ENCODE measurements around the gene C21orf91. TPM values are rescaled to one million over a fixed set of nuclear protein-coding genes. Genes with fewer than 3 reads are reported as not detected.

The C21orf91 gene
- 10 to 100 TPM in 2 of 5 donors, 1 to 10 TPM in 2, under 1 TPM in 1; under 0.01 to 50.9 (median 5.8) TPM for total RNA-seq
- 1 to 10 TPM; 2.6 to 8.1 (median 3.0) TPM for polyA plus RNA-seq
- long read RNA-seq, donor 1, full-length matches to known transcripts = 1 of 1 reads
- long read RNA-seq, donor 1, partial matches to known transcripts = 0 of 1 reads
- long read RNA-seq, donor 1, other reads (novel, unspliced or antisense) = 0 of 1 reads
- long read RNA-seq, donor 2, full-length matches to known transcripts = 3 of 3 reads
- long read RNA-seq, donor 2, partial matches to known transcripts = 0 of 3 reads
- long read RNA-seq, donor 2, other reads (novel, unspliced or antisense) = 0 of 3 reads
- long read RNA-seq, donor 3 = 0 reads
- long read RNA-seq, donor 4 = 0 reads
- long read RNA-seq, donor 5, full-length matches to known transcripts = 3 of 8 reads
- long read RNA-seq, donor 5, partial matches to known transcripts = 5 of 8 reads
- long read RNA-seq, donor 5, other reads (novel, unspliced or antisense) = 0 of 8 reads
- long read RNA-seq, donor 6, full-length matches to known transcripts = 3 of 3 reads
- long read RNA-seq, donor 6, partial matches to known transcripts = 0 of 3 reads
- long read RNA-seq, donor 6, other reads (novel, unspliced or antisense) = 0 of 3 reads
- long read RNA-seq, donor 7, full-length matches to known transcripts = 3 of 3 reads
- long read RNA-seq, donor 7, partial matches to known transcripts = 0 of 3 reads
- long read RNA-seq, donor 7, other reads (novel, unspliced or antisense) = 0 of 3 reads
- long read RNA-seq, donor 8, full-length matches to known transcripts = 1 of 1 reads
- long read RNA-seq, donor 8, partial matches to known transcripts = 0 of 1 reads
- long read RNA-seq, donor 8, other reads (novel, unspliced or antisense) = 0 of 1 reads
- long read RNA-seq, donor 9 = 0 reads
- long read RNA-seq, donor 10 = 0 reads

DNA sequence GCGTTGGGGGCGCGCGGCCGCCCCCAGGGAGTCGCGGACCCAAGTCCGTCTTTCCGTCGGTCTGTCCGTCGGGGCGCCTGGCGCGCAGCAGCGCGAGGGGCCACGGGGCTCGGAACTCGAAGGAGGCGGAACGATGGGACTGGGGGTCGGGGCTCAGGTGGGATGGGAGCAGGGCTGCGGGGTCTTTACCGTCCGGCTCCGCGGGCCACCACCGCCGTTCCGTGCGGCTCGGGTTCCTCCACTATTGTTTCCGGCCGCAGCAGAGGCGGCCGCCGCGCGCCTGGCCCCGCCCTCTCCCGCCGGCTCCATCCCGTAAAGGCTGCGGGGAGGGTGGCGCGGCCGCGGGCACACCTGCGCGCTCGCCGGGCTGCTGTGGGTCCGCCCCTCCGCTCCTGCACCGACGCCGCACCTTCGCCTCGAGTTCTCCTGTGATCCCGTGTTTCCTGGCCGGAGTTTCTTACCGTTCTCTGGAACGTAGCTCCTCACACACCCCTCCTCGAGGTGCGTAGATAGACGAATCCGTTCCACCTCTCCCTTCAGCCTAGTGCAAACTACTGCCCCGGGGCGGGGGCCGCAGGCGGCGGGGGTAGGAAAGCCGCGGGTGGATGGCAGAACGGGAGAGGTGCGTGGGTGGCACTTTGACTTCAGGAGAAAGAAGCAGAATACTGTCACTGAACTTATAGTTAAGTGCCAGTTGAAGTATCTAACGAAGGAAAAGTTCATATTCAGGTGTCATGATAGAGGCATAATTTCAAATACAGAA, at the start of gene C21orf91:
Gene C21orf91, minus strand, starts transcription at position 243 of the 763 bp plus-strand sequence. CDS start 1,038 bp downstream, outside the sequence.
- peaks cover 0 to 15% (median 12%) of the 10 kb centered on the region in 4 donors for H3K36me3 ChIP-seq
- WGBS, 5 donors = 0 to 1% (median 0%) methylated on average over 30 to 78 of the region's 78 CpGs
- H3K9me3 ChIP-seq = no peaks in the 10 kb centered on the region
- TF ChIP-seq POLR2A (IDR thresholded peaks at IDR 0.05) = peak in 1 of 4 donors; percentile 58
- peak; percentile 64 to 83 (median 68) for TF ChIP-seq POLR2AphosphoS5 (IDR thresholded peaks at IDR 0.05)
- no peak for TF ChIP-seq EP300 (IDR thresholded peaks at IDR 0.05)
- TF ChIP-seq, protein P1, sequence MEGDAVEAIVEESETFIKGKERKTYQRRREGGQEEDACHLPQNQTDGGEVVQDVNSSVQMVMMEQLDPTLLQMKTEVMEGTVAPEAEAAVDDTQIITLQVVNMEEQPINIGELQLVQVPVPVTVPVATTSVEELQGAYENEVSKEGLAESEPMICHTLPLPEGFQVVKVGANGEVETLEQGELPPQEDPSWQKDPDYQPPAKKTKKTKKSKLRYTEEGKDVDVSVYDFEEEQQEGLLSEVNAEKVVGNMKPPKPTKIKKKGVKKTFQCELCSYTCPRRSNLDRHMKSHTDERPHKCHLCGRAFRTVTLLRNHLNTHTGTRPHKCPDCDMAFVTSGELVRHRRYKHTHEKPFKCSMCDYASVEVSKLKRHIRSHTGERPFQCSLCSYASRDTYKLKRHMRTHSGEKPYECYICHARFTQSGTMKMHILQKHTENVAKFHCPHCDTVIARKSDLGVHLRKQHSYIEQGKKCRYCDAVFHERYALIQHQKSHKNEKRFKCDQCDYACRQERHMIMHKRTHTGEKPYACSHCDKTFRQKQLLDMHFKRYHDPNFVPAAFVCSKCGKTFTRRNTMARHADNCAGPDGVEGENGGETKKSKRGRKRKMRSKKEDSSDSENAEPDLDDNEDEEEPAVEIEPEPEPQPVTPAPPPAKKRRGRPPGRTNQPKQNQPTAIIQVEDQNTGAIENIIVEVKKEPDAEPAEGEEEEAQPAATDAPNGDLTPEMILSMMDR (IDR thresholded peaks at IDR 0.05) = no peak
- H3K27ac ChIP-seq = peak within 1 kb of the TSS; percentile 88 to 98 (median 95)
- H3K4me3 ChIP-seq = peak within 1 kb of the TSS; percentile 72 to 100 (median 97)
- H3K4me1 ChIP-seq = peaks cover 9 to 39% (median 26%) of the 10 kb centered on the region in 4 donors
- intact Hi-C loops (cut with DNase I; ENCODE audit: low total_unique reads) = no loop called here
- H3K27me3 ChIP-seq = no peaks in the 10 kb centered on the region
- peak; percentile 87 to 96 for DNase-seq

DNA sequence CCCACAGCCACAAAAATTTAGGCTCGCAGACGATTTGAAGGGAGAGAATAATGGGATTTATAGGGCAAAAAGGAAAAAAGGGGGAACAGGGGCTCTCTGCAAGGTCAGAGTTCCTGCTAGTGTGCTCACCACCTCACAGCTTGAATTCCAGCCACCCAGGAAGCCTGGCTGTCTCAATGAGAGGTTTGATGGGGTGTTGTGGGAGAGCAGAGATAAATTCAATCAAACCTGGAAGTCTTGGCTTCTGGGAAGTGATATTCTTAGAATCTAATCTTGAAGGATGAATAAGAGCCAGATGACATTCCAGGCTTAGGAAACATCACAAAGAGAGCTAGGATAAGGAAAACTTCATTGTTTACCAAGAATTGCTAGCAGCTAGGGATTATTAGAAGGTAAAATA, 47.4 kb upstream of the C21orf91 start:
- peaks cover 0 to 7% (median 0%) of the 10 kb centered on the region in 4 donors for H3K9me3 ChIP-seq
- 82 to 94% (median 91%) methylated on average over 2 of the region's 2 CpGs for WGBS, 5 donors

DNA sequence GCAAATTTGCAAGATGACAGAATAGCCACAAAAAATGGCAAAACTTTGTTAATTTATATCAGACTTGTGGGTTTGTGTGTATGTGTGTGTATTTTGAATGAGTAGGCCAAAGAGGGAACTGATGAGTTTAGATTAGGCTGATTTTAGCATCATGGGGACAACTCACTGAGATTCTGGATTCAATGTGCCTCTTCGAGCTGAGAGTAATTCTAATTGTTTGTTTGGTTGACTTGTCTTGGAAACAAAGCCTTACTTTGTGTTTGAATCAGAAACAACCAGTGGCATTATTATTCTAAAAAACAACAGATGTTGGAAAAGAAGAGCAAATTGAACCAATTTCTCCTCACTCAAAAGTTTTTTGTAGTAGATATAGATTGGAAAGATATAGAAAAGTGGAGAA, 40.5 kb upstream of the C21orf91 start:
- WGBS, 5 donors = 59 to 83% (median 77%) methylated on average over 1 of the region's 1 CpG
- no peak for DNase-seq
- H3K4me1 ChIP-seq = no peaks in the 10 kb centered on the region
- no peak for TF ChIP-seq POLR2A (IDR thresholded peaks at IDR 0.05)
- TF ChIP-seq POLR2AphosphoS5 (IDR thresholded peaks at IDR 0.05) = no peak
- TF ChIP-seq EP300 (IDR thresholded peaks at IDR 0.05) = no peak
- TF ChIP-seq, protein P1 (IDR thresholded peaks at IDR 0.05) = no peak
- no peaks in the 10 kb centered on the region for H3K9me3 ChIP-seq
- H3K27me3 ChIP-seq = no peaks in the 10 kb centered on the region
- no peak overlapping the region for H3K4me3 ChIP-seq
- H3K36me3 ChIP-seq = no peaks in the 10 kb centered on the region
- no peak overlapping the region for H3K27ac ChIP-seq
- intact Hi-C loops (cut with DNase I; ENCODE audit: low total_unique reads) = no loop called here

More for the DNA sequence above, 47.4 kb upstream of the C21orf91 start:
- no peaks in the 10 kb centered on the region for H3K27me3 ChIP-seq
- H3K4me3 ChIP-seq = no peak overlapping the region
- DNase-seq = no peak
- TF ChIP-seq EP300 (IDR thresholded peaks at IDR 0.05) (no peak), POLR2AphosphoS5 (IDR thresholded peaks at IDR 0.05) (no peak), POLR2A (IDR thresholded peaks at IDR 0.05) (no peak)
- TF ChIP-seq, protein P1 (IDR thresholded peaks at IDR 0.05) = no peak
- H3K36me3 ChIP-seq = no peaks in the 10 kb centered on the region
- intact Hi-C loops (cut with DNase I; ENCODE audit: low total_unique reads) = no loop called here
- no peaks in the 10 kb centered on the region for H3K4me1 ChIP-seq
- H3K27ac ChIP-seq = no peak overlapping the region
